Measurements from ENCODE around the gene ACTN1. TPM values are rescaled to one million over a fixed set of nuclear protein-coding genes. Genes with fewer than 3 reads are reported as not detected.

ACTN1 gene
- total and polyA plus RNA-seq, 2 of the 8 experiments (the other 6 are each of a cell fraction or from before 2014, with no cell fraction given): 236 to 262 TPM

DNA sequence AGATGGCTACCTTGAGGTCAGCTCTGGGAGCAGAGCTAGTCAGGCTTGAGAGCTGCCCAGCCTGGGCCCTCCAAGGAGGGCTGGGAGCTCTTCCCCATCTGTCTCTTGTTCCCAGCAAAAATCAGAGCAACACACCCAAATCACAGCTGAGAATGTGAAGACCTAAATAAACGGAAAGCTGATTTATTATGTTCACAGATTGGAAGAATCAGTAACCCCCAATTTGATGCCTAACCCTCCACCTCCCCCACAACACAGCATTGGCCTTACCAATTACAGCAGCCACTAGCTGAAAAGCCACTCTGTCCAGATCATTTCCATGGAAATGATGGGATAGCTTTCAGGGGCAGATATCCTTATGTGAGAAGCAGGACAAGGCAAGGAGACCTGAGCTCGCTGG, 7.1 kb upstream of the ACTN1 start:
- H4K20me1 ChIP-seq (replicated peaks in 1 of 2; ENCODE audit: control insufficient read depth in 1 of 2, insufficient read depth in 2 of 2, low read length in 2 of 2): no peaks in the 10 kb centered on the region
- no peaks in the 10 kb centered on the region for H3K23me2 ChIP-seq (ENCODE audit: low read depth, low read length)
- WGBS, 2 experiments (ENCODE audit: extremely low coverage in 1 of 2, insufficient coverage in 1 of 2, insufficient read length in 1 of 2, insufficient replicate concordance in 2 of 2, low coverage in 1 of 2, low lambda C conversion rate in 2 of 2, missing lambda C conversion rate in 1 of 2): 94% methylated on average over 2 of the region's 2 CpGs; no CpG with 5 or more reads in 1 of the 2 experiments
- H3K14ac ChIP-seq (ENCODE audit: insufficient read length): no peak overlapping the region
- H3K79me1 ChIP-seq (ENCODE audit: low read depth, low read length): no peaks in the 10 kb centered on the region
- CTCF ChIA-PET (ENCODE audit: partially characterized antibody): interaction anchor here (0.6 to 5.0 kb wide), 8 partner anchors 8 to 183 kb away, joined by 3 to 24 read pairs (median 3); no protein-coding TSS in a partner anchor
- no peak overlapping the region for H3K18ac ChIP-seq (ENCODE audit: extremely low read depth, low read length)
- H3K27ac ChIP-seq (ENCODE audit: low read depth, low read length): no peak overlapping the region
- no peaks in the 10 kb centered on the region for H3K9me3 ChIP-seq (ENCODE audit: insufficient read depth in 2 of 2, low read depth in 1 of 2, low read length in 1 of 2)
- no peaks in the 10 kb centered on the region for H3K79me2 ChIP-seq (ENCODE audit: control insufficient read depth in 1 of 2, insufficient read depth in 2 of 2, low read length in 2 of 2)
- no peak for TF ChIP-seq SUZ12 (IDR thresholded peaks at IDR 0.05; ENCODE audit: low read length)
- no peak for TF ChIP-seq KDM1A (IDR thresholded peaks at IDR 0.05; ENCODE audit: borderline replicate concordance, low read length)
- TF ChIP-seq RXRA (IDR thresholded peaks at IDR 0.05; ENCODE audit: insufficient read depth, low read depth, low read length): no peak
- no peak for TF ChIP-seq EGR1 (IDR thresholded peaks at IDR 0.05; ENCODE audit: borderline replicate concordance, low read depth, low read length)
- no peak for TF ChIP-seq RNF2 (IDR thresholded peaks at IDR 0.05; ENCODE audit: borderline replicate concordance, low read depth, low read length, missing control alignments, poor library complexity, severe bottlenecking)
- TF ChIP-seq TBP (IDR thresholded peaks at IDR 0.05; ENCODE audit: low read depth, low read length): no peak
- no peak for TF ChIP-seq HDAC2 (IDR thresholded peaks at IDR 0.05; ENCODE audit: borderline replicate concordance in 1 of 2, low read depth in 2 of 2, low read length in 2 of 2)
- TF ChIP-seq NANOG (IDR thresholded peaks at IDR 0.05; ENCODE audit: insufficient read depth, low read depth, low read length, poor library complexity, severe bottlenecking): no peak
- no peak for TF ChIP-seq CHD1 (IDR thresholded peaks at IDR 0.05; ENCODE audit: low read depth, low read length)
- no peak overlapping the region for H2AFZ ChIP-seq (ENCODE audit: low read length)
- no peak overlapping the region for H3K4me3 ChIP-seq (ENCODE audit: extremely low read depth in 1 of 4, insufficient read depth in 2 of 4, low read depth in 3 of 4, low read length in 4 of 4)
- no peak for FAIRE-seq
- no peak overlapping the region for H3K4ac ChIP-seq (replicated peaks; ENCODE audit: insufficient read length, low read depth, low read length)
- H4K5ac ChIP-seq (ENCODE audit: insufficient read length, low read depth, low read length): no peak overlapping the region
- H2BK5ac ChIP-seq (ENCODE audit: low read depth, low read length): no peak overlapping the region; the same call in 1 of the 2 replicates
- no peak overlapping the region for H2BK120ac ChIP-seq (replicated peaks; ENCODE audit: low read depth, low read length)
- no peak overlapping the region for H3K23ac ChIP-seq (ENCODE audit: insufficient read length)
- no peaks in the 10 kb centered on the region; a peak in 1 of 7 replicates for H3K27me3 ChIP-seq (replicated peaks in 1 of 4; ENCODE audit: control insufficient read depth in 3 of 4, extremely low read depth in 1 of 4, insufficient read depth in 3 of 4, low read length in 3 of 4)
- no peak overlapping the region for H3K4me2 ChIP-seq (ENCODE audit: insufficient read depth in 1 of 2, low read depth in 2 of 2, low read length in 2 of 2)
- H2AK5ac ChIP-seq (ENCODE audit: low read depth, low read length): no peak overlapping the region
- POLR2A ChIA-PET (ENCODE audit: partially characterized antibody): interaction anchor here (0.6 to 1.9 kb wide), 7 partner anchors 9 to 1167 kb away, joined by 3 to 9 read pairs (median 3); no protein-coding TSS in a partner anchor
- peaks cover 0 to 4% (median 1%) of the 10 kb centered on the region in 4 experiments; a peak in 2 of 7 replicates for H3K4me1 ChIP-seq (replicated peaks in 1 of 4; ENCODE audit: control insufficient read depth in 3 of 4, insufficient read depth in 4 of 4, low read length in 3 of 4)
- H3K36me3 ChIP-seq (ENCODE audit: control insufficient read depth in 2 of 4, insufficient read depth in 4 of 4, low read length in 3 of 4): no peaks in the 10 kb centered on the region
- no peak for DNase-seq (ENCODE audit: low read depth in 1 of 2, low spot score in 2 of 2)
- no peak overlapping the region for H3K9ac ChIP-seq (replicated peaks in 1 of 4; ENCODE audit: extremely low read depth in 1 of 4, low read depth in 3 of 4, low read length in 3 of 4)
- no peak overlapping the region for H4K91ac ChIP-seq (replicated peaks; ENCODE audit: insufficient read length, low read length)
- no peak overlapping the region; the same call in 1 of the 2 replicates for H2BK15ac ChIP-seq (ENCODE audit: low read length)
- H3K56ac ChIP-seq (replicated peaks; ENCODE audit: insufficient read length, low read depth, low read length): no peak overlapping the region
- no peak overlapping the region for H4K8ac ChIP-seq (ENCODE audit: extremely low read depth, insufficient read depth, low read length)
- no peak overlapping the region for H2BK12ac ChIP-seq (ENCODE audit: low read depth, low read length)
- H2BK20ac ChIP-seq (ENCODE audit: low read length): no peak overlapping the region

All from H1 (cell line).